SKM-1 treated with dmso at 0.1 percent for 144 hours (cell line): Measurements from ENCODE around the gene GALNT9.
"Not testable (repeated sequence)": the region's sequence is repeated elsewhere in the genome, so short reads cannot be mapped to it uniquely, and the experiment has no call there.

Experiments used
- DNase-seq: peaks from one replicate; lab custom pipeline; 2025; ENCODE audit not compliant: unreplicated experiment; lab: John Stamatoyannopoulos, UW

GALNT9 gene

DNA sequence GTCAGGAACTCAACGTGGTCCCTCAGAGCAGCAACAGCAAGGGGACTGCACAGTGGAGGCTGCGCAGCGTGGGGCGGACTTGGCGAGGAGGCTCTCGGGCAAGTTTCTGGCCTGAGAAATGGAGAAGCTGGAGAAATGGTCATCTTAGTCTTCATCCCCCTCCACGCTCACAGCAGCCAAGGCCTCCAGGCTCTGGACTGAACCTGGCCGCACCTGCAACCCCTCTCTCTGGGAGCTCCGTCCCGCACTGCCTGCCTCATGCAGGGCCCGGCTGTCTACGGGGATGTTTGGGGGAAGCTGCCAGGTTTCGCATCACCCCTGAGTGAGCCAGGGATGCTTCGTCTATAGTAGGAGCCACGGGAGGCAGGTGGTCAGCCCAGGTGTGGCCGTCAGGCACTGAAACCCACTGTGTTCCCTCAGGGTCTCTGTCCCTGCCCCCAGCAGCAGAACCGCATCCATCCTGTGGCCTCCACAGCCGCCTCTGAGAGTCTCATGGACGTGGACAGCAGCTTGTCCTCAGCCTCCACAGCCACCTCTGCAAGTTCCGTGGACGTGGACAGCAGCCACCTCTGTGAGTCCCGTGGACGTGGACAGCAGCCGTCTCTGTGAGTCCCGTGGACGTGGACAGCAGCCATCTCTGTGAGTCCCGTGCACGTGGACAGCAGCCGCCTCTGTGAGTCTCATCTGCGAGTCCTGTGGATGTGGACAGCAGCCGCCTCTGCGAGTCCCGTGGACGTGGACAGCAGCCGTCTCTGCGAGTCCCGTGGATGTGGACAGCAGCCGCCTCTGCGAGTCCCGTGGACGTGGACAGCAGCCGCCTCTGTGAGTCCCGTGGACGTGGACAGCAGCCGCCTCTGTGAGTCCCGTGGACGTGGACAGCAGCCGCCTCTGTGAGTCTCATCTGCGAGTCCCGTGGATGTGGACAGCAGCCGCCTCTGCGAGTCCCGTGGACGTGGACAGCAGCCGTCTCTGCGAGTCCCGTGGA lies 29.1 kb upstream of the GALNT9 start:
- not testable (repeated sequence) for DNase-seq

- no peak for DNase-seq
These were observed 28.3 kb upstream of the GALNT9 start for GRCh38 chr12:132357623-132358186.

DNA sequence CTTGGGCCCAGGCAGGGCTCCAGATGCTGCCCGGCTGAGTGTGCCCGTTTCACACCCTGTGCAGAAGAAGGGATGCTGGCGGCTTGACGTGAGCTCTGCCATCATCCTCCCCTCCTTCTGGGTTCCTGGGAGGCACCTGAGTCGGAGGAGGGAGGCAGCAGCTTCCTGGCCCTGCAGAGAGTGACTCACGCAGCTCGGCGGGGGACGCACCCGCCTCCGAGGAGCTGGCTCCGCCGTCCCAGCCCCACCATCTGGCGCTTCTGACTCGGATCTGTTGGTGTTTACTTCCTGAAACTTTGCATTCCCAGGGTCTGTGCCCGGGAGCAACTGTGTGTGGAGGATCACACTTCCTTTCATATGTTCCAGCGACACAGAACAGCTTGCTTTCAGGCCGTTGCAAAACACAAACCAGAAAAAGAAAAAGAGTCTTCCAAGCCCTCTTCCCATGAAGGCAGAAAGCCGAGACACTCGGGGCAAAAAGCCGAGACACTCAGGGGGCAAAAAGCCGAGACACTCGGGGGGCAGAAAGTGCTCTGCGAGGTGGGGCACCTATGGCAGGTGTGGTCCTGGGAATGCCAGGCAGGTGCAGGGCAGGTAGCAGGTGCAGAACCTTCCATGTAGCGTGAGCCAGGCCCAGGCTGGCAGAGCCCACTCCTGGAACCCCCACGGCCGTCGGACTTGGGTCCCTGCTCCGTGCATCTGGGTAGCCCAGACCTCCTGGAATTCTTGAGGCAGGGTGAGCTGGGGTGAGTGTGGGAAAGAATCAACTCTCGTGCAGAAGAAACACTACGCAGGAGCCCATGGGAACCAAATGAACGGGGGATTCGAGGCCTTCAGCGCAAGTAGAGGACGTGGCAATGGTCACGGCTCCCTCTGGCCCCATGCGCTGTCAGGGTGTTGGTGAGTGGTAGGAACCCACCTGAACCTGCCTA lies 27.6 kb upstream of the GALNT9 start:
- DNase-seq: no peak

DNA sequence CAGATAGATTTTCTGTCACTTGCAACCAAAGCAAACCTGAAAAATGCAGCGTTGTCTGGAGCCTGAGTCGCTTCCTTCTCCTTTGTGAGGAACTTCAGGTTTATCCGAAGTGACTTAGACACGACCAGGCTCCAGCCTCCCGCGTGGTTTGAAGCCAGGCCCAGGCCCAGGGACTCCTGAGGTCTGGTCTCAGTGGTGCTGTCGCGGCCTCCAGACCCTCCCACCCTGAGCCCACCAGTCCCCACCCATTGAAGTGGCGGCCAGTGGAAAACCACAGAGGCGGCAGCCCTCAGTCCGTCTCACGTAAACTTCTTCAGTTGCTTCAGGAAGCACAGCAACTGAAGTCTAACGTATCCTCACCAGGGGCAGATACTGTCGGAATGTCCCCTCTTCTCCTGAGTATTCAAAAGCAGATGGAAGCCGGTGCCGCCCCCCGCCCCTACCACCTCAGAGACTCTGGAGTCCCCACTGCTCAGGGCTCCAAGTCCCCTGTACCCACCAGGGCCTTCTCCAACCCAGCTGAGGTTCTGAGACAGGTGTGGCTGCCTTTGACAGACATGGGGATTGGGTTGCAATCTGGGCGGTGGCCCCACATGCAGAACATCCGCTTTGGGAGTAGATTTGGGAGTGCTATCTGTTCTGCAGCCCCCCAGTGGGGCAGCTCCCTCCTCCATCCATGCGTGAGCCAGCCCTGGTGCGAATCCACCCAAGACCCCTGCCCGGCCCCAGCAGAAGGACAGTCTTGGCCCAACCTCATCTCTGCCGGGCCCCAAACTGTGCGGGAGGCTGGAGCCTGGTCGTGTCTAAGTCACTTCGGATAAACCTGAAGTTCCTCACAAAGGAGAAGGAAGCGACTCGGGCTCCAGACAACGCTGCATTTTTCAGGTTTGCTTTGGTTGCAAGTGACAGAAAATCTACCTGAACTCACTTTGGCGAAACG lies 26.6 kb upstream of the GALNT9 start:
- DNase-seq: no peak

DNA sequence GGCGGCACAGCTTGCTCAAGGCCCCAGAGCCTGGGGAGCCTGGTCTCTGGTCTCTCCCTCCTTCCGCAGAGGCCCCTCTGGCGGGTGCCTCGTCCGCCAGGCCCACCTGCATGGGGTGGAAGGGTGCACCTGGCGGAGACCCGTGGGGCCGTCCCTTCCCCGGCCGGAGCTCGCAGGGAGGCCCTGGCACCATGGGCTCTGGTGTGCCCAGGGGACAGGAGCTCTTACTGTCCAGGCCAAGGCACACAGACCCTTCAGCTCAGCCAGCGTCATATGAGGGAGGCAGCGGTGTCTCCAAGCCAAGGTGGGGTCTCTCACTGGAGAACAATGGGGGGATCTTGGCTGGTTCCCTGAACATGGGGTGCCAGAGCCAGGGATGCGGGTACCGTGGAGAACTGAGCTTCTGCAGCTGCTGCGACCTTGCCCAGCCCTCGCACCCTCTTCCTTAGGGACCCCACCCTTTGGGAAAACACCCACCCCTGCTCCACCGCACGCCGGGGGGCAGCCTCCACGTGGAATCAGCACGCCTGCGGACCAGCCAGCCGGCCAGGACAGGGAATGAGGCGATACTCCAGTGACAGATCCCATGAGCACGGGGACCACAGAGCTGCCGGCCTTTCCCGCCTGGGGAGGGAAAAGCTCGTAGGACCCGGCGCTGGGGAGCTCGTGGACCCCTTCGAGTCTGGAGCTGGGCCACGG lies 25.7 kb upstream of the GALNT9 start:
- no peak for DNase-seq

GRCh38 chr12:132354211-132354981 lies 25.0 kb upstream of the GALNT9 start:
- DNase-seq: no peak

DNA sequence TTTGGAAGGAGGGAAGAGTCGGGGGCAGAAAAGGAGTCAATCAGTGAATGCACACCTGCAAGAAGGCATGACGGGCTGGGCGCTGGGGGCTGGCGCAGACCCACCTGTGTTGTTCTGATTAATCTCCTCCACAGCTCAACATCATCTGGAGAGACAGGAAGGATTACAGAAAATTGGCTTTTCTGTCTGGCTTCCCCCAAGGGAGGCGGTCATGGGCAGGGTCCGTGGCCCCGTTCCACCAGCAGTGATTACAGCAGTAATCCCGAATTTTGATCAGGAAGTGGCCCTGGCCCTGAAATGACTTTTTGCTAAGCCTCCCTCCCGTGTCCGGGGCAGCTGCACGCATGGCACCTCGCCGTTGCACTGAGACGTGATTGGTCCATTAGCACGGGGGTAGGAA lies 24.4 kb upstream of the GALNT9 start:
- DNase-seq: no peak

DNA sequence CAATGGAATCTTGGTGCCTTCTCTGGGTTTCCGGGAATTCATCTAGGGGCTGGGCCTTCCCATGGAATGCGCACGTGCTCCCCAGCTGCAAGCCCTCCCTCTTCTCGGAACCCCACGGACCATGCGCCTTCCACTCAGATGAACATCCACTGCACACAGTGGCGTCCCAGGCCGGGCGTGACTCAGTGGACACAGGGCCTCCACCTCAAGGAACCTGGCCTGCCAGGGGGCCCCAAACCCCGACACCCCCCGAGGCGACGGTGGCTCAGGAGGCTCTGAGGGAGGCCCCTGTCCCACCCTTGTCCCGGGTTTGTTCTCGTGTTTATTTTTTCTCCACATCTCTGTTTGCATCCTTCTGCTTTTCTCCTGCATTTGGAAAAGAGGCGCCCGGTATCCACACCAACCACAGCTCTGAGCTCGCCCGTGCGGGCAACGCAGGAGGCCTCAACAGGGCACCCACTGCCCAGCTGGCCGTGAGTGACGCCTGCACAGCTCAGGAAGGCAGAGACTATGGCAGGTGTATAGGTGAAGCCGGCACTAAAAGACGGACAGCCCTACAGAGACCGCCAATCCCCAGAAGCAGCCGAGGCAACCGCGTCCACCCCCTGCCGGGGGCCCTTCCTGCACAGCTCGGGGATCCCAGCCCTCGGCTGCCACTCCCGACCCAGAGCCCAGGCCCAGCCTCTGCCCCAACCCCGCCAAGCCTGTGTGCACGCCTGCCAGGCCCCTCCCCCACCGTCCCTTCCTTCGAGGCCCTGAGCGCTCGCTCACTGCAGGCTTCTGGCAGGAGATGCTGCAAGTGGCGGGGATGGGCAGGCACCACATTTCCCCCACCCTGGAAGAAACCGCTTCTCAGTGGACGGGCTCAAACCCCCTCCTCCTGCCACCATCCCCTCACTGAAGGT lies 23.8 kb upstream of the GALNT9 start:
- no peak for DNase-seq

DNA sequence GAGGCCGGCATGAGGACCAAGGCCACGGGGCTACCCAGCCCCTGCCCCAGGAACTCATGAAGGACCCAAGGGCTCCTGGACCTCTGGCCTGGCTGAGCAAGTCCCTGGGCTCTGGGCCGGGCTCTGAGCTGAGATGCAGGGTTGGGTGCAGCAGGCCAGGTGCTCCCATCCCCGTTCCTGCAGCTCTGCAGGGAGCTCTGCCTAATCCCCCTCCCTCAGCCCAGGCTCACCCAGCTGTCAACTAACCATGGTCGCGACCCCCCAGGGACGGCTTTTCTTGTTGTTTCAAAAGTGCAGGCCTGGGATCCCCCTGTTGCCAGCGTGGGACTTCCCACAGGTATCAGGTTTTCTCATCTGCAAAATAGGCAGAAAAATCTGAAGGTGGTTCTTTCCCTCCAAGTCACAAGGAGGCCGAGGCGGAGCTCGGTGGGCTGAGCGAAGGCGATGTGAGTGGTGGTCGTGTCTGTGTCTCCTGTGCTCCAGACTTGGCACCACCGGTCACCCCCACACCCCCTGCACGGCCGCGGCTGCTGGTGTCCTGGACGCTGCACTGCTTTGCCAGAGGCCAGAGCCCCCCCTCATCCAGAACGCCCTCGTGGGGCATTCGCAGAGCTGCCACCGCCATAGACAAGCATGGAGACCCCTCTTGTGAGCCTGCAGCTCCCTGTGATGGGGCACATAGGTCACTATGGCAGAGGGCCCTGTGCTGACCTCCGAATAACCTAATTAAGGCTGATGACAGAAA lies 22.5 kb upstream of the GALNT9 start:
- DNase-seq: no peak

- DNase-seq: no peak
These were observed 20.2 kb upstream of the GALNT9 start for GRCh38 chr12:132349501-132350131.

DNA sequence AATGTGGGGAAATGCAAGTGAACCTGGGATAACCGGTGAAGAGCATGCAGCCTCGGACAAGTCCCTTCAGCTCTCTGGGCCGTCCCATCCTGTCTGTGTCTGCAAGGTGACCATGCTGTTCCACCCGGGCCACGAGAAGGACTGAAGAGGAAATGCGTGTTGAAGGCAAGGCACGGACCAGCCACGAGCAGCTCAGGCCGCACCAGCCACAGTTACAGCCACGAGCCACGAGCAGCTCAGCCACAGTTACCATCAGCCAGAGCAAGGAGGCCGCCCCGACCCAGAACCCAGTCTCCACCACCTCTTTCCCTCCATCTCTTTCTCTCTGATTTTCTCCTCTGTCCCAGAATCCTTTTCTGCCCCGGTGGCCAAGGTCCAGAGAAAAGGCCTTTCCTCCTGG lies 18.8 kb upstream of the GALNT9 start:
- DNase-seq: no peak

DNA sequence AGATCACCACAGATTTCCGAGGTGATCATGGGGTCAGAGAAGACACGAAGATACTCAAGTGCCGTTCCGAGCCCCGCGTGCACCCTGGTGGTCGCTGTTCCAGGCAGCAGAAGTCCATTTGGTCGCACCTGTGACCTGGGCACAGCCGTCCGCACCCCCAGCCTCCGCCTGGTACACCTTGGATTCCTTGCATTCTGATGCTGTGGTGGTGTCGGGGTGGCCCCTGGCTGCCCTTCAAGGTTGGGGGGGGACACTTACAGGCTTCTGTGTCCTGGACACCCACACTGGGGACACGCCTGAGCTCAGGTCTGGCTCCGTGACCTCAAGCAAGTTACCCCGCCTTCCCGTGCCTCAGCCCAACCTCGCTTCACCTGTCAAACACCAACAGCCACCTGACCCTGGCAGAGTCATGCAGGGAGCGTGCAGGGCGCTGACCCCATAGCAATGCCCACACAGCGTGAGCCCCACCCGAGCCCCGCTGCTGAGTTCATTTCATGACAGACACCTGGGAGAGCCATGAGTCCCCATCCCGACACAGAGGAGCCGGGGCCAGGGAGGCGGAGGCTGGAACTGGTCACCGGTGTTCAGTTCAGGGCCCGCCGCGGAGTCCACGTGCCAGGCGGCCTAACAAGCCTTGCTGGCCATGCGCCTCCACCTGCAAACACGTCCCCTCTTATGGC lies 17.9 kb upstream of the GALNT9 start:
- no peak for DNase-seq

DNA sequence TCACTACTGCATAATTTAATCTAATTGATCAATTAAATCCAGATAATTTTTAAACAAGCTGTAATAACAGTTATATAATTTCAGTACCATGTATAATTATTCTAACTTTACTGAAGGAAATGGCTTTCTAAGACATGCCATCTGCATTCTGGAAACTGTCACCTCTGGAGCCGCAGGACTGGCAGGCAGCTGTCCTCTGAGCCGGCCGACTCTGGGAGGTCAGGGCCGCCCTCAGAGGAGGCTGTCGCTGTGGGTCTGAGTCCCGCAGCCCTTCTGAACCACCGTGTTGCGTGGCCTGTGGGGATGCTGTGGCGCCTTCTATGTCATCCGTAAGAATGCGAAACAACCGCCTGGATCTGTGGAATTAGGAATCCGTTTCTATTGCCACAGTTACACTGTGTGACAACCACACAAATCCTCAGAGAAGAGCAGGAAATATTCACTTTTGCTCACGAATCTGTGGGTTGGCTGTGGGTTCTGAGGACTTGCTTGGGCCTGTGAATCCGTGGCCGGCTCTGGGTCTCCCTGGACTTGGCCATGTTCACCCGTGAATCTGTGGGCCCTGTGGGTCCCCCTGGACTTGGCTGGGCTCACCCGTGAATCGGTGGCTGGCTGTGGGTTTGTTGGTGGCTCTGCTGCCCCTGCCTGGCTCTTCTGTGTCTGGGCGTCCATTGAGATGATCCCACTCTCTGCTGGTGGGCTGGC lies 17.2 kb upstream of the GALNT9 start:
- DNase-seq: no peak

DNA sequence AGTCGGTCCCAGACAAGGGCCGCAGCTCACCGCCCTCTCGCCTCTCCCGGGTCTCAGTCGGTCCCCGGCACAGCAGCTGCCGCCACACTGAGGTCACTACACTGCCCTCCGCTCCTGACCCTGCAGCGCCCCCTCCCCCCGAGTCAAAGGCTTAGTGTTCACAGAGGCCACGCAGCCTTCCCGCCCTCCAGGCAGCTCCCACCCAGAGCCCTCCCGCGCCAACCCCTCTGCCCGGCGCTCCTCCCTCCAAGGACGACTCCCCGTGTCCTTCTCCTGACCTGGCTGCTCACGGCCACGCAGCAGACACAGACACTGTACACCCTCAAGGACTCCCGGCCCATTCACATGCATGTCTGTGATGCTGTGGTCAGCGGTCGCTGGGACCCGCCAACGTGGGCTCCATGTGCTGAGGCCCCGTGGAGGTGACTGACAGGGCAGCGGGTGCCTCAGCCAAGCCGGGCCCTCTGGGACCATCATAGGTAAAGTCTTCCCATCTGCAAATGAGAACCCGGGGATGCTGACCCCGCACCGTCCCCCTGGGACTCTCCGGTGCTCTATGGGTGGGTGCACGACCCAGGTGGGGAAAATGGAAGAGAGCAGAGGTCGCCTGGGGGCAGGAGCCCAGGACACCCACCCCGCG lies 16.3 kb upstream of the GALNT9 start:
- DNase-seq: no peak

GRCh38 chr12:132345126-132345525 lies 15.7 kb upstream of the GALNT9 start:
- no peak for DNase-seq
